Measurements from ENCODE around the gene WDR49. TPM values are rescaled to one million over a fixed set of nuclear protein-coding genes. Genes with fewer than 3 reads are reported as not detected.

Gene WDR49
- total RNA-seq, 1 experiment from 2014 or later: 0.34 TPM

DNA sequence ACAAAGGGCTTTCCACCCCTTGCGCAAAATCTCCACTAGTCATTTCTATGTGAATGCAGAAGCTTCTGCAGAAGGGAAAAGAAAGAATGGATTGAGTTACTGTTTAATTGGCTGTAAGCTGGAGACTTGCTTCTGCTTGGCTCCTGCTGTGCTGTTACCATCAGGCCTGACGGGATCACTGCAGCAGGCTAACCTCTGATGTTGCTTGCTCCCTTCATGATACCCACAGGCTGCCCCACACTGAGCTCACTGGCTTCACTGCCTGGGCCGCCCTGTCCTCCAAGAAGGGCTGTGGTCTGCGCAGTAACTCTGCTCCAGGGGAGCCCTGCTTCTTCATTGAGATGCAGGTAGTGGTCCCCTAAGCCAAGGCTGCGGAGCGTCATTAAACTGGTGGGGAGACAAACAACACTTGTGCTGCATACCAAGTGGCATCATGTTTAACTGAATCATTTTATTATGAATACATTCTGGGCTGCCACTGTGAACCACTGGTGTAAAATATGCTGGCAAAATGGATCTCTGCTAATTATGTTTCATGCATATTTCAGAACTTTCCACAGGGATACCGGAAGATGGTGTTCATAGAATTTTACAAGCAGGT lies 78.6 kb downstream of the WDR49 start:
- no peak overlapping the region for H2AFZ ChIP-seq (ENCODE audit: low read depth, low read length, poor library complexity, severe bottlenecking)
- DNase-seq (ENCODE audit: low read depth, low spot score): no peak
- no peak for TF ChIP-seq RAD21 (IDR thresholded peaks at IDR 0.05; ENCODE audit: low read depth)
- no peak for TF ChIP-seq JUND (IDR thresholded peaks at IDR 0.05)
- TF ChIP-seq ZFX (IDR thresholded peaks at IDR 0.05): no peak
- no peak for TF ChIP-seq YY1 (IDR thresholded peaks at IDR 0.05; ENCODE audit: extremely low read depth, insufficient replicate concordance, low read depth, low read length)
- TF ChIP-seq SP1 (IDR thresholded peaks at IDR 0.05; ENCODE audit: low read depth): no peak
- TF ChIP-seq EZH2phosphoT487 (IDR thresholded peaks at IDR 0.05; ENCODE audit: borderline replicate concordance): no peak
- TF ChIP-seq CEBPB (IDR thresholded peaks at IDR 0.05; ENCODE audit: low read depth): no peak
- H3K9ac ChIP-seq (ENCODE audit: low read length): no peak overlapping the region
- no peaks in the 10 kb centered on the region for H3K27me3 ChIP-seq (ENCODE audit: insufficient read depth, low read length)
- ATAC-seq: no peak
- RAD21 ChIA-PET (ENCODE audit: low non-redundant PET in 1 of 2, low total read pairs in 2 of 2, uncharacterized antibody in 2 of 2, unreplicated experiment in 2 of 2): no interaction called here
- H3K9me3 ChIP-seq (ENCODE audit: control insufficient read depth in 1 of 2, insufficient read depth in 1 of 2, low read depth in 1 of 2, low read length in 2 of 2): no peaks in the 10 kb centered on the region
- no peak overlapping the region for H3K4me2 ChIP-seq (ENCODE audit: low read length)
- POLR2A ChIA-PET: no interaction called here
- no peaks in the 10 kb centered on the region for H4K20me1 ChIP-seq (ENCODE audit: insufficient read depth)
- BruUV-seq (replicated peaks): no TSS peak
- CTCF ChIA-PET: no interaction called here
- H3K27ac ChIP-seq (ENCODE audit: low read depth, low read length): no peak overlapping the region
- no peaks in the 10 kb centered on the region for H3K4me1 ChIP-seq (ENCODE audit: control insufficient read depth in 1 of 2, insufficient read depth in 2 of 2, low read length in 2 of 2)
- intact Hi-C loops (cut with micrococcal nuclease): no loop called here
- H3K9me2 ChIP-seq (ENCODE audit: insufficient read depth): no peaks in the 10 kb centered on the region
- no peaks in the 10 kb centered on the region for H3K79me2 ChIP-seq (ENCODE audit: insufficient read depth, low read length)
- H3K4me3 ChIP-seq (replicated peaks in 1 of 2; ENCODE audit: low read depth in 1 of 2, low read length in 2 of 2): no peak overlapping the region
- H3K36me3 ChIP-seq (ENCODE audit: control insufficient read depth in 1 of 2, insufficient read depth in 2 of 2, low read length in 2 of 2): no peaks in the 10 kb centered on the region

DNA sequence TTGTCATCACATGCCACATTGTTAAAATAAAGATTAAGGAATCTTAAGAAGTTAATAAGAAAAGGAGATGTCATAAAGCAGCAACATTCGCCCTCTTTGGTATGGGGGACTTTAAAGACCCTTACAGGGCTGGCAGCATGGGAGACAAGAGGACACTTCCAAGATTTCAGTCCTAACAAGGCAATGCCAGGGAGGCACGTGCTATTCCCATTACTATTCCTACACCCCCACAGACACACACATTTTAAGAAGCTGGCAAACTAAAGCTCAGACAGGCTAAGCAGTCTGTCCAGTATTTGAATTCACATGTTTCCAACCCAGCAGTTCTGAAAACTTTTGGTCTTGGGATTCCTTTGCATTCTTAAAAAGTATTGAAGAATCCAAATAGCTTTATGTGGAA lies 80.8 kb downstream of the WDR49 start:
- H3K27me3 ChIP-seq (ENCODE audit: insufficient read depth, low read length): no peaks in the 10 kb centered on the region
- H3K9me3 ChIP-seq (ENCODE audit: control insufficient read depth in 1 of 2, insufficient read depth in 1 of 2, low read depth in 1 of 2, low read length in 2 of 2): no peaks in the 10 kb centered on the region
- H3K9ac ChIP-seq (ENCODE audit: low read length): no peak overlapping the region
- H3K9me2 ChIP-seq (ENCODE audit: insufficient read depth): no peaks in the 10 kb centered on the region
- no peak overlapping the region for H3K27ac ChIP-seq (ENCODE audit: low read depth, low read length)
- no peaks in the 10 kb centered on the region for H3K36me3 ChIP-seq (ENCODE audit: control insufficient read depth in 1 of 2, insufficient read depth in 2 of 2, low read length in 2 of 2)
- no peak for TF ChIP-seq FOSL1 (IDR thresholded peaks at IDR 0.05; ENCODE audit: low read depth)
- TF ChIP-seq ELF1 (IDR thresholded peaks at IDR 0.05; ENCODE audit: borderline replicate concordance, low read depth): no peak
- TF ChIP-seq JUND (IDR thresholded peaks at IDR 0.05): no peak
- no peak for TF ChIP-seq EGR1 (IDR thresholded peaks at IDR 0.05; ENCODE audit: low read depth)
- TF ChIP-seq, protein P1, sequence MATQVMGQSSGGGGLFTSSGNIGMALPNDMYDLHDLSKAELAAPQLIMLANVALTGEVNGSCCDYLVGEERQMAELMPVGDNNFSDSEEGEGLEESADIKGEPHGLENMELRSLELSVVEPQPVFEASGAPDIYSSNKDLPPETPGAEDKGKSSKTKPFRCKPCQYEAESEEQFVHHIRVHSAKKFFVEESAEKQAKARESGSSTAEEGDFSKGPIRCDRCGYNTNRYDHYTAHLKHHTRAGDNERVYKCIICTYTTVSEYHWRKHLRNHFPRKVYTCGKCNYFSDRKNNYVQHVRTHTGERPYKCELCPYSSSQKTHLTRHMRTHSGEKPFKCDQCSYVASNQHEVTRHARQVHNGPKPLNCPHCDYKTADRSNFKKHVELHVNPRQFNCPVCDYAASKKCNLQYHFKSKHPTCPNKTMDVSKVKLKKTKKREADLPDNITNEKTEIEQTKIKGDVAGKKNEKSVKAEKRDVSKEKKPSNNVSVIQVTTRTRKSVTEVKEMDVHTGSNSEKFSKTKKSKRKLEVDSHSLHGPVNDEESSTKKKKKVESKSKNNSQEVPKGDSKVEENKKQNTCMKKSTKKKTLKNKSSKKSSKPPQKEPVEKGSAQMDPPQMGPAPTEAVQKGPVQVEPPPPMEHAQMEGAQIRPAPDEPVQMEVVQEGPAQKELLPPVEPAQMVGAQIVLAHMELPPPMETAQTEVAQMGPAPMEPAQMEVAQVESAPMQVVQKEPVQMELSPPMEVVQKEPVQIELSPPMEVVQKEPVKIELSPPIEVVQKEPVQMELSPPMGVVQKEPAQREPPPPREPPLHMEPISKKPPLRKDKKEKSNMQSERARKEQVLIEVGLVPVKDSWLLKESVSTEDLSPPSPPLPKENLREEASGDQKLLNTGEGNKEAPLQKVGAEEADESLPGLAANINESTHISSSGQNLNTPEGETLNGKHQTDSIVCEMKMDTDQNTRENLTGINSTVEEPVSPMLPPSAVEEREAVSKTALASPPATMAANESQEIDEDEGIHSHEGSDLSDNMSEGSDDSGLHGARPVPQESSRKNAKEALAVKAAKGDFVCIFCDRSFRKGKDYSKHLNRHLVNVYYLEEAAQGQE (IDR thresholded peaks at IDR 0.05; ENCODE audit: low read depth): no peak
- no peak for TF ChIP-seq ZFX (IDR thresholded peaks at IDR 0.05)
- TF ChIP-seq SP1 (IDR thresholded peaks at IDR 0.05; ENCODE audit: low read depth): no peak
- no peaks in the 10 kb centered on the region for H4K20me1 ChIP-seq (ENCODE audit: insufficient read depth)
- H3K4me1 ChIP-seq (ENCODE audit: control insufficient read depth in 1 of 2, insufficient read depth in 2 of 2, low read length in 2 of 2): no peaks in the 10 kb centered on the region
- POLR2A ChIA-PET: no interaction called here
- no TSS peak for BruUV-seq (replicated peaks)
- H3K4me2 ChIP-seq (ENCODE audit: low read length): no peak overlapping the region
- no peak overlapping the region for H2AFZ ChIP-seq (ENCODE audit: low read depth, low read length, poor library complexity, severe bottlenecking)
- H3K4me3 ChIP-seq (replicated peaks in 1 of 2; ENCODE audit: low read depth in 1 of 2, low read length in 2 of 2): no peak overlapping the region
- ATAC-seq: no peak
- no peak for DNase-seq (ENCODE audit: low read depth, low spot score)
- H3K79me2 ChIP-seq (ENCODE audit: insufficient read depth, low read length): no peaks in the 10 kb centered on the region
- intact Hi-C loops (cut with micrococcal nuclease): no loop called here
- CTCF ChIA-PET: no interaction called here
- RAD21 ChIA-PET (ENCODE audit: low non-redundant PET in 1 of 2, low total read pairs in 2 of 2, uncharacterized antibody in 2 of 2, unreplicated experiment in 2 of 2): no interaction called here
